PC-9 (cell line): ENCODE measurements around the gene TP53AIP1.

Source experiments
- EZH2 ChIP-seq: fragments of 200-600 bp; sonication (generic); IDR thresholded peaks from 2 replicates; pipeline ENCODE4 v1.8.0; 2017; ENCODE audit warnings: antibody characterized with exemption, low read depth
- TF ChIP-seq, protein P1 (sequence below): fragments of 200-600 bp; sonication (generic); conservative IDR thresholded peaks from 2 replicates; pipeline ENCODE4 v1.6.1; 2017; ENCODE audit warnings: mixed run types, antibody characterized with exemption, mild to moderate bottlenecking, moderate library complexity

DNA sequence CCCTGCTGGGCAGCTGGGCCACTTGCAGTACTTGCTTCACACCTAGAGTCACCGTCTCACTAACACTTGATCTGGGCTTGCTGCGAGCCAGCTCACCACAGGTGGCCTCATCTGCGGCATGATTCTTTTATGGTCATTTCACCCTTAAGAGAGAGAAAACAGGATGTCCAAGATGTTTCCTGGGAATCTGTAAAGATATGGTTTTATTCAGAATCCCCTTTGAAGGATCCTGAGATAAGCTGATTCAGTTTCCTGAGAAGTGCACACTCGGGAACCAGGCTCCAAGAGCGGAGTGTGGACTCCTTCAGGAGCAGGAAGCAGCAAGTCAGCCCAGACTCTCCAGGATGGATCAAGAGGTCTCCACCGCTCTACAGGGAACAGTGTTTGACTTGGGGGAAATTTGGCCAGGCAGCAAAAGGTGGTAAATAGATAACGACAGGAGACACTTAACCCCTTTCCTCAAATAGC, 21.8 kb upstream of the TP53AIP1 start:
- TF ChIP-seq EZH2, result no peak
- TF ChIP-seq, protein P1, sequence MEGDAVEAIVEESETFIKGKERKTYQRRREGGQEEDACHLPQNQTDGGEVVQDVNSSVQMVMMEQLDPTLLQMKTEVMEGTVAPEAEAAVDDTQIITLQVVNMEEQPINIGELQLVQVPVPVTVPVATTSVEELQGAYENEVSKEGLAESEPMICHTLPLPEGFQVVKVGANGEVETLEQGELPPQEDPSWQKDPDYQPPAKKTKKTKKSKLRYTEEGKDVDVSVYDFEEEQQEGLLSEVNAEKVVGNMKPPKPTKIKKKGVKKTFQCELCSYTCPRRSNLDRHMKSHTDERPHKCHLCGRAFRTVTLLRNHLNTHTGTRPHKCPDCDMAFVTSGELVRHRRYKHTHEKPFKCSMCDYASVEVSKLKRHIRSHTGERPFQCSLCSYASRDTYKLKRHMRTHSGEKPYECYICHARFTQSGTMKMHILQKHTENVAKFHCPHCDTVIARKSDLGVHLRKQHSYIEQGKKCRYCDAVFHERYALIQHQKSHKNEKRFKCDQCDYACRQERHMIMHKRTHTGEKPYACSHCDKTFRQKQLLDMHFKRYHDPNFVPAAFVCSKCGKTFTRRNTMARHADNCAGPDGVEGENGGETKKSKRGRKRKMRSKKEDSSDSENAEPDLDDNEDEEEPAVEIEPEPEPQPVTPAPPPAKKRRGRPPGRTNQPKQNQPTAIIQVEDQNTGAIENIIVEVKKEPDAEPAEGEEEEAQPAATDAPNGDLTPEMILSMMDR, result no peak
